ENCODE results near the gene GBP4. TPM values are rescaled to one million over a fixed set of nuclear protein-coding genes. Genes with fewer than 3 reads are reported as not detected.

Gene GBP4
- total and polyA plus RNA-seq, 9 of the 15 experiments (the other 6 are each of a cell fraction or from before 2014, with no cell fraction given), result 0.04 to 0.40 (median 0.11) TPM

GRCh38 chr1:89170170-89171066 is 28.3 kb downstream of the GBP4 start (continued):
- TF ChIP-seq PTRF (tag; IDR thresholded peaks at IDR 0.05) (peak; percentile 70; the same call in 1 of the 2 replicates), HDAC8 (tag; IDR thresholded peaks at IDR 0.05) (peak; percentile 85), ZNF766 (CRISPR knock-in tag; conservative IDR thresholded peaks at IDR 0.05) (peak; percentile 73), PATZ1 (CRISPR knock-in tag; IDR thresholded peaks at IDR 0.05; ENCODE audit: borderline replicate concordance) (0 out of 2 replicates have a peak, but pooled peaks have one; percentile 42), ZNF764 (CRISPR knock-in tag; IDR thresholded peaks at IDR 0.05; ENCODE audit: low read depth) (no peak), ZBTB12 (CRISPR knock-in tag; IDR thresholded peaks at IDR 0.05) (peak; percentile 31; the same call in 1 of the 2 replicates), POLR2AphosphoS5 (IDR thresholded peaks at IDR 0.05; ENCODE audit: control insufficient read depth, insufficient read depth, low read depth, low read length) (no peak), KLF6 (CRISPR knock-in tag; IDR thresholded peaks at IDR 0.05; ENCODE audit: borderline replicate concordance) (peak; percentile 92), ZNF77 (CRISPR knock-in tag; IDR thresholded peaks at IDR 0.05) (no peak), NR2C1 (IDR thresholded peaks at IDR 0.05) (no peak), NR2C1 (tag; IDR thresholded peaks at IDR 0.05) (peak; percentile 78), MLLT1 (IDR thresholded peaks at IDR 0.05) (no peak), BCOR (IDR thresholded peaks at IDR 0.05) (no peak), ZNF212 (CRISPR knock-in tag; IDR thresholded peaks at IDR 0.05) (0 out of 2 replicates have a peak, but pooled peaks have one; percentile 54), SRF (CRISPR knock-in tag; IDR thresholded peaks at IDR 0.05) (no peak), MAFF (IDR thresholded peaks at IDR 0.05; ENCODE audit: low read length) (peak; percentile 90), CSDE1 (IDR thresholded peaks at IDR 0.05) (no peak), MAZ (CRISPR knock-in tag; conservative IDR thresholded peaks at IDR 0.05 in 1 of 2, IDR thresholded peaks at IDR 0.05 in 1 of 2) (peak in 1 of 2 experiments; percentile 96; a peak in 2 of 4 replicates), SMAD3 (CRISPR knock-in tag; conservative IDR thresholded peaks at IDR 0.05) (peak; percentile 94), ZNF124 (CRISPR knock-in tag; IDR thresholded peaks at IDR 0.05) (no peak), ZNF589 (CRISPR knock-in tag; IDR thresholded peaks at IDR 0.05; ENCODE audit: low read depth) (peak; percentile 98), RFX5 (IDR thresholded peaks at IDR 0.05; ENCODE audit: low read depth, low read length) (no peak), ID3 (CRISPR knock-in tag; IDR thresholded peaks at IDR 0.05) (no peak), ID3 (tag; IDR thresholded peaks at IDR 0.05) (peak; percentile 67), SMARCA5 (IDR thresholded peaks at IDR 0.05) (no peak)

All from K562 (cell line).